GM23338 (cell line): ENCODE results near the gene SLC28A1. TPM values are rescaled to one million over a fixed set of nuclear protein-coding genes. Genes with fewer than 3 reads are reported as not detected.

Source experiments
- ATAC-seq: fragments of 200-7000 bp; cut with Tn5 transposase; 3 replicates; pipeline ENCODE4 v1.9.1; 2020
- DNase-seq: peaks from one replicate; pipeline ENCODE4 v3.0.0-alpha.2; 2015; ENCODE audit warnings: low spot score
- H2AFZ ChIP-seq: fragments of 200-600 bp; sonication (generic); 2 replicates; pipeline ENCODE4 v1.8.0; 2016; ENCODE audit warnings: antibody characterized with exemption, mild to moderate bottlenecking, moderate library complexity
- H3F3A ChIP-seq: fragments of 200-600 bp; sonication (generic); replicated peaks from 2 replicates; pipeline ENCODE4 v1.8.0; 2017; ENCODE audit warnings: antibody characterized with exemption, mixed run types, low read depth
- H3K27ac ChIP-seq: fragments of 200-600 bp; sonication (generic); 2 replicates; pipeline ENCODE4 v1.6.1; 2016; ENCODE audit warnings: low read depth
- H3K27me3 ChIP-seq: fragments of 200-600 bp; sonication (generic); 2 replicates; pipeline ENCODE4 v1.8.0; 2016; ENCODE audit warnings: mild to moderate bottlenecking, mixed run types, moderate library complexity; ENCODE audit not compliant: insufficient read depth
- H3K36me3 ChIP-seq: fragments of 200-600 bp; sonication (generic); 2 replicates; pipeline ENCODE4 v1.8.0; 2016; ENCODE audit warnings: mild to moderate bottlenecking; ENCODE audit not compliant: insufficient read depth
- H3K4me1 ChIP-seq: fragments of 200-600 bp; sonication (generic); 2 replicates; pipeline ENCODE4 v1.8.0; 2016; ENCODE audit warnings: mild to moderate bottlenecking, moderate library complexity; ENCODE audit not compliant: insufficient read depth
- H3K4me2 ChIP-seq: fragments of 200-600 bp; sonication (generic); 2 replicates; pipeline ENCODE4 v1.7.1; 2017; ENCODE audit warnings: mixed run types
- H3K4me3 ChIP-seq: fragments of 200-600 bp; sonication (generic); 2 replicates; pipeline ENCODE4 v1.6.1; 2016; ENCODE audit warnings: mixed run types
- H3K79me2 ChIP-seq: fragments of 200-600 bp; sonication (generic); replicated peaks from 2 replicates; pipeline ENCODE4 v1.8.0; 2017; ENCODE audit warnings: mild to moderate bottlenecking; ENCODE audit not compliant: insufficient read depth
- H3K9me2 ChIP-seq: fragments of 200-600 bp; sonication (generic); 2 replicates; pipeline ENCODE4 v1.8.0; 2017; ENCODE audit not compliant: insufficient read depth
- H4K20me1 ChIP-seq: fragments of 200-600 bp; sonication (generic); replicated peaks from 2 replicates; pipeline ENCODE4 v1.8.0; 2017; ENCODE audit warnings: mild to moderate bottlenecking; ENCODE audit not compliant: insufficient read depth
- H3K27ac Mint-ChIP-seq: 2 replicates; pipeline ENCODE4 v1.8.0; 2020; ENCODE audit warnings: inconsistent platforms, mild to moderate bottlenecking, moderate library complexity, mixed read lengths
- H3K27me3 Mint-ChIP-seq: 3 replicates; pipeline ENCODE4 v1.8.0; 2022; ENCODE audit warnings: low read depth, mild to moderate bottlenecking, moderate library complexity, mixed read lengths, inconsistent platforms; ENCODE audit not compliant: insufficient read depth, poor library complexity
- H3K36me3 Mint-ChIP-seq: 3 replicates; pipeline ENCODE4 v1.8.0; 2021; ENCODE audit warnings: low read depth, mild to moderate bottlenecking, inconsistent platforms, moderate library complexity, mixed read lengths
- H3K4me1 Mint-ChIP-seq: 3 replicates; pipeline ENCODE4 v1.8.0; 2020; ENCODE audit warnings: mild to moderate bottlenecking, inconsistent platforms, mixed read lengths
- H3K4me3 Mint-ChIP-seq: 3 replicates; pipeline ENCODE4 v1.8.0; 2021; ENCODE audit warnings: moderate library complexity, mild to moderate bottlenecking, inconsistent platforms, mixed read lengths
- H3K9me3 Mint-ChIP-seq: 3 replicates; pipeline ENCODE4 v1.8.0; 2020; ENCODE audit warnings: moderate library complexity, mild to moderate bottlenecking, inconsistent platforms, mixed read lengths
- CREB1 ChIP-seq: fragments of 250-450 bp; sonication (Bioruptor Pico); IDR thresholded peaks from 2 replicates; pipeline ENCODE4 v1.5.0; 2020; ENCODE audit warnings: low read depth, mild to moderate bottlenecking, moderate library complexity
- EZH2 ChIP-seq: fragments of 200-600 bp; sonication (generic); IDR thresholded peaks from one replicate; pipeline ENCODE4 v1.8.0; 2017; ENCODE audit warnings: antibody characterized with exemption, mild to moderate bottlenecking, low read depth; ENCODE audit not compliant: unreplicated experiment
- EZH2phosphoT487 ChIP-seq: fragments of 200-600 bp; sonication (generic); IDR thresholded peaks from one replicate; pipeline ENCODE4 v1.8.1; 2018; ENCODE audit warnings: antibody characterized with exemption; ENCODE audit not compliant: unreplicated experiment
- JUNB ChIP-seq: IDR thresholded peaks from one replicate; pipeline ENCODE4 v1.6.1; 2016; ENCODE audit warnings: antibody characterized with exemption; ENCODE audit not compliant: unreplicated experiment
- NANOG ChIP-seq: IDR thresholded peaks from 2 replicates; pipeline ENCODE4 v1.6.1; 2016; ENCODE audit warnings: antibody characterized with exemption, borderline replicate concordance
- POLR2AphosphoS5 ChIP-seq: IDR thresholded peaks from 2 replicates; pipeline ENCODE4 v1.6.1; 2016; ENCODE audit warnings: antibody characterized with exemption, low read depth
- STAT1 ChIP-seq: IDR thresholded peaks from one replicate; pipeline ENCODE4 v1.6.1; 2016; ENCODE audit warnings: antibody characterized with exemption; ENCODE audit not compliant: unreplicated experiment
- ZNF331 ChIP-seq: fragments of 250-450 bp; sonication (Bioruptor Pico); IDR thresholded peaks from 2 replicates; pipeline ENCODE4 v1.5.0; 2020; ENCODE audit warnings: low read depth, mild to moderate bottlenecking, moderate library complexity
- polyA plus RNA-seq: library from polyadenylated mRNA; unstranded; fragments of >200 nt; fragmentation: Nextera tagmentation; extraction: Ambion mirVana; gene quantifications from 2 replicates; pipeline ENCODE4 v1.2.1, GENCODE V29; 2016
- total RNA-seq: library from RNA; depleted of rRNA; stranded (reverse); fragments of >200 nt; shearing (Covaris generic); gene quantifications from 2 replicates; pipeline ENCODE4 v1.2.3, GENCODE V29; 2014
- TF ChIP-seq, protein P1 (sequence below), 2 experiments: fragments of 200-600 bp in 1 of 2; sonication (generic) in 1 of 2; conservative IDR thresholded peaks; 2 replicates each; pipeline versions ENCODE4 v1.5.1 to v1.6.1; 2016 to 2017; ENCODE audit warnings: antibody characterized with exemption in 2 of 2, low read depth in 2 of 2, mild to moderate bottlenecking in 2 of 2, moderate library complexity in 1 of 2
- TF ChIP-seq, protein P2 (sequence below): IDR thresholded peaks from one replicate; pipeline ENCODE4 v1.6.1; 2018; ENCODE audit warnings: antibody characterized with exemption; ENCODE audit not compliant: unreplicated experiment

The SLC28A1 gene
- total and polyA plus RNA-seq, 2 experiments from 2014 or later: not detected

DNA sequence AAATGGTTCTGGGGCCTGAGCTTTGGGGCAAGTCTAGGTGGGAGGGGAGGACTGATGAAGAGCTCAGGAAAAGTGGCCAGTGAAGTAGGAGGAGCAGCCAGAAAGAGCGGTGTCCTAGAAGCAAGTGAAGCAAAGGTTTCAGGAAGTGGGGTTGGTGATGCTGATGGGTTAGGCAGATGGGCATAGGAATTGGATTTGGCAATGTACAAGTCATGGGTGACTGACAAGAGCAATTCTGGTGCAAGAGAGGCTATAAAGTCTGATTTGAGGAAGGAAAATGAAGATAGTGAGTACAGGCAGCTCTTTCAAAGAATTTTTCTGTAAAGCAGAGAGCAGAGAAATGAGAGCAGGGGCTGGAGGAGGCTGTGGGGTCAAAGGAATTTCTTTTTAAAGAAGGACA lies 47.6 kb upstream of the SLC28A1 start:
- no peak overlapping the region for H3K27ac ChIP-seq

DNA sequence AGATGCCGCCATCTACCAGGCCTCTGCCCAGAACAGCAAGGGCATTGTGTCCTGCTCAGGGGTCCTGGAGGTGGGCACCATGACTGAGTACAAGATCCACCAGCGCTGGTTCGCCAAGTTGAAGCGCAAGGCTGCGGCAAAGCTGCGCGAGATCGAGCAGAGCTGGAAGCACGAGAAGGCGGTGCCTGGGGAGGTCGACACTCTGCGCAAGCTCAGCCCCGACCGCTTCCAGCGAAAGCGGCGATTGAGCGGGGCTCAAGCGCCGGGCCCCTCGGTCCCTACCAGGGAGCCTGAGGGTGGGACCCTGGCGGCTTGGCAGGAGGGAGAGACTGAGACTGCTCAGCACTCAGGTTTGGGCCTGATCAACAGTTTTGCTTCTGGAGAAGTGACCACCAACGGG lies 44.7 kb upstream of the SLC28A1 start:
- Mint-ChIP-seq H3K4me3 (no peak overlapping the region), H3K36me3 (no peaks in the 10 kb centered on the region; the same call in 2 of the 3 replicates), H3K27ac (no peak overlapping the region), H3K27me3 (peaks cover 10% of the 10 kb centered on the region), H3K9me3 (no peaks in the 10 kb centered on the region), H3K4me1 (peaks cover 6% of the 10 kb centered on the region)
- peaks cover 3% of the 10 kb centered on the region; the same call in 1 of the 2 replicates for H4K20me1 ChIP-seq
- no peaks in the 10 kb centered on the region for H3K27me3 ChIP-seq
- H3K4me2 ChIP-seq: no peak overlapping the region
- no peak overlapping the region for H2AFZ ChIP-seq
- H3K9me2 ChIP-seq: 0 out of 2 replicates have a peak, but pooled peaks cover 4% of the 10 kb centered on the region
- H3K27ac ChIP-seq: no peak overlapping the region
- DNase-seq (no peak), ATAC-seq (no peak)
- H3K79me2 ChIP-seq: no peaks in the 10 kb centered on the region
- H3K36me3 ChIP-seq: no peaks in the 10 kb centered on the region
- H3K4me3 ChIP-seq: no peak overlapping the region
- no peaks in the 10 kb centered on the region for H3F3A ChIP-seq
- H3K4me1 ChIP-seq: no peaks in the 10 kb centered on the region
- TF ChIP-seq EZH2phosphoT487 (no peak), EZH2 (no peak), CREB1 (CRISPR knock-in tag) (no peak), JUNB (no peak), ZNF331 (no peak), NANOG (no peak), STAT1 (no peak)
- TF ChIP-seq, protein P1, sequence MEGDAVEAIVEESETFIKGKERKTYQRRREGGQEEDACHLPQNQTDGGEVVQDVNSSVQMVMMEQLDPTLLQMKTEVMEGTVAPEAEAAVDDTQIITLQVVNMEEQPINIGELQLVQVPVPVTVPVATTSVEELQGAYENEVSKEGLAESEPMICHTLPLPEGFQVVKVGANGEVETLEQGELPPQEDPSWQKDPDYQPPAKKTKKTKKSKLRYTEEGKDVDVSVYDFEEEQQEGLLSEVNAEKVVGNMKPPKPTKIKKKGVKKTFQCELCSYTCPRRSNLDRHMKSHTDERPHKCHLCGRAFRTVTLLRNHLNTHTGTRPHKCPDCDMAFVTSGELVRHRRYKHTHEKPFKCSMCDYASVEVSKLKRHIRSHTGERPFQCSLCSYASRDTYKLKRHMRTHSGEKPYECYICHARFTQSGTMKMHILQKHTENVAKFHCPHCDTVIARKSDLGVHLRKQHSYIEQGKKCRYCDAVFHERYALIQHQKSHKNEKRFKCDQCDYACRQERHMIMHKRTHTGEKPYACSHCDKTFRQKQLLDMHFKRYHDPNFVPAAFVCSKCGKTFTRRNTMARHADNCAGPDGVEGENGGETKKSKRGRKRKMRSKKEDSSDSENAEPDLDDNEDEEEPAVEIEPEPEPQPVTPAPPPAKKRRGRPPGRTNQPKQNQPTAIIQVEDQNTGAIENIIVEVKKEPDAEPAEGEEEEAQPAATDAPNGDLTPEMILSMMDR (conservative IDR thresholded peaks at IDR 0.05; ENCODE audit: low read depth in 2 of 2): no peak
- TF ChIP-seq, protein P2, sequence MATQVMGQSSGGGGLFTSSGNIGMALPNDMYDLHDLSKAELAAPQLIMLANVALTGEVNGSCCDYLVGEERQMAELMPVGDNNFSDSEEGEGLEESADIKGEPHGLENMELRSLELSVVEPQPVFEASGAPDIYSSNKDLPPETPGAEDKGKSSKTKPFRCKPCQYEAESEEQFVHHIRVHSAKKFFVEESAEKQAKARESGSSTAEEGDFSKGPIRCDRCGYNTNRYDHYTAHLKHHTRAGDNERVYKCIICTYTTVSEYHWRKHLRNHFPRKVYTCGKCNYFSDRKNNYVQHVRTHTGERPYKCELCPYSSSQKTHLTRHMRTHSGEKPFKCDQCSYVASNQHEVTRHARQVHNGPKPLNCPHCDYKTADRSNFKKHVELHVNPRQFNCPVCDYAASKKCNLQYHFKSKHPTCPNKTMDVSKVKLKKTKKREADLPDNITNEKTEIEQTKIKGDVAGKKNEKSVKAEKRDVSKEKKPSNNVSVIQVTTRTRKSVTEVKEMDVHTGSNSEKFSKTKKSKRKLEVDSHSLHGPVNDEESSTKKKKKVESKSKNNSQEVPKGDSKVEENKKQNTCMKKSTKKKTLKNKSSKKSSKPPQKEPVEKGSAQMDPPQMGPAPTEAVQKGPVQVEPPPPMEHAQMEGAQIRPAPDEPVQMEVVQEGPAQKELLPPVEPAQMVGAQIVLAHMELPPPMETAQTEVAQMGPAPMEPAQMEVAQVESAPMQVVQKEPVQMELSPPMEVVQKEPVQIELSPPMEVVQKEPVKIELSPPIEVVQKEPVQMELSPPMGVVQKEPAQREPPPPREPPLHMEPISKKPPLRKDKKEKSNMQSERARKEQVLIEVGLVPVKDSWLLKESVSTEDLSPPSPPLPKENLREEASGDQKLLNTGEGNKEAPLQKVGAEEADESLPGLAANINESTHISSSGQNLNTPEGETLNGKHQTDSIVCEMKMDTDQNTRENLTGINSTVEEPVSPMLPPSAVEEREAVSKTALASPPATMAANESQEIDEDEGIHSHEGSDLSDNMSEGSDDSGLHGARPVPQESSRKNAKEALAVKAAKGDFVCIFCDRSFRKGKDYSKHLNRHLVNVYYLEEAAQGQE: no peak

More for the DNA sequence above, 47.6 kb upstream of the SLC28A1 start:
- Histone ChIP-seq H3K27me3 (no peaks in the 10 kb centered on the region), H3K79me2 (no peaks in the 10 kb centered on the region), H3K4me1 (no peaks in the 10 kb centered on the region), H3K4me2 (no peak overlapping the region), H2AFZ (no peak overlapping the region), H3K4me3 (no peak overlapping the region), H3F3A (no peaks in the 10 kb centered on the region), H3K36me3 (no peaks in the 10 kb centered on the region), H3K9me2 (no peaks in the 10 kb centered on the region), H4K20me1 (no peaks in the 10 kb centered on the region)
- TF ChIP-seq JUNB (no peak), POLR2AphosphoS5 (no peak), NANOG (no peak)
- TF ChIP-seq, protein P1 (conservative IDR thresholded peaks at IDR 0.05; ENCODE audit: low read depth in 2 of 2): no peak
- H3K27ac Mint-ChIP-seq: no peak overlapping the region
- peaks cover 7% of the 10 kb centered on the region for H3K27me3 Mint-ChIP-seq
- H3K4me1 Mint-ChIP-seq: peaks cover 6% of the 10 kb centered on the region
- H3K4me3 Mint-ChIP-seq: no peak overlapping the region
- no peaks in the 10 kb centered on the region; the same call in 2 of the 3 replicates for H3K36me3 Mint-ChIP-seq
- no peak for ATAC-seq
- DNase-seq: no peak
- H3K9me3 Mint-ChIP-seq: no peaks in the 10 kb centered on the region
